Measurements from ENCODE around the gene CPVL.

- no peak for TF ChIP-seq CTCF (IDR thresholded peaks at IDR 0.05 in 2 of 3, conservative IDR thresholded peaks at IDR 0.05 in 1 of 3; ENCODE audit: borderline replicate concordance in 1 of 3, insufficient read depth in 1 of 3, low read depth in 2 of 3, low read length in 2 of 3)
- no peak for TF ChIP-seq POLR2AphosphoS5 (IDR thresholded peaks at IDR 0.05; ENCODE audit: low read depth, low read length)
These were observed 131.6 kb downstream of the CPVL start for GRCh38 chr7:29014725-29015124.
